ENCODE results near the gene STOML2.

STOML2 gene

GRCh38 chr9:35107297-35108290, 4.7 kb upstream of the STOML2 start:
- no peak for DNase-seq

GRCh38 chr9:35106343-35106730, 3.4 kb upstream of the STOML2 start:
- no peak for DNase-seq

DNA sequence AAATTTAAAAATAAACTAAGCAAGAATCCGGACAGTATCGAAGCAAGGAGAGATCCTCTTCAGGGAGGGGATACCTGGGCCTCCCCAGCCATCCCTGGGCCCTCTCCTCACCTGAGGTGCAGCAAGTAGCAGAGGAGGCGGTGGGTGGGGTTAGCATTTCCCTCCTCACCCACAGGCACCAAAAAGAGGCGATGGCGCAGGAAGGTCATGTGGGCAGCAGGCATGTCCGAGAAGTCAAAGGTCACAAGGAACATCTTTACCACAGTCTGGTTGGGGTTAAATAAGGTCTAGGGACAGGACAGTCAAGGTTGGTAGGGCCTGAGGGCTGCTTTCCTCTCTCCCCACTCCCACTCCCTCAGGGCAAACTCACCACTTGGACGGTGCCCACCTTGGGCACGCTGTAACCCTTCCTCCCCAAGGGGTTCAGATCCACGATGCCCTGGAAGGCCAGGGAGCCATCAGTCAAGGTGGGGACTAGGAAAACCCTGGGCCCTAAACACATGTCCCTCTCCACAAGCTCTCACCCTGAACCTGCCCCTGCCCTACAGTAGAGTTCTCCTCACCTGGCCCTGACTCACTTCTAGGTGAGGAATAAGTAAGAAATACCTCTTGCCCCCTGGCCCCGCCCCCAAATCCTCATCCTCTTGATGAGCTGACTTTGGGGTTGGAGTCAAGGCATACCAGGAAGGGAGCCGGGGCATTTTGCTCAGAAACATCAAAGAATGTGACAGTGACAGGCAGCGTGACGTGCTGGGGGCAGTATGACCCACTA, 2.8 kb upstream of the STOML2 start:
- no peak for DNase-seq

DNA sequence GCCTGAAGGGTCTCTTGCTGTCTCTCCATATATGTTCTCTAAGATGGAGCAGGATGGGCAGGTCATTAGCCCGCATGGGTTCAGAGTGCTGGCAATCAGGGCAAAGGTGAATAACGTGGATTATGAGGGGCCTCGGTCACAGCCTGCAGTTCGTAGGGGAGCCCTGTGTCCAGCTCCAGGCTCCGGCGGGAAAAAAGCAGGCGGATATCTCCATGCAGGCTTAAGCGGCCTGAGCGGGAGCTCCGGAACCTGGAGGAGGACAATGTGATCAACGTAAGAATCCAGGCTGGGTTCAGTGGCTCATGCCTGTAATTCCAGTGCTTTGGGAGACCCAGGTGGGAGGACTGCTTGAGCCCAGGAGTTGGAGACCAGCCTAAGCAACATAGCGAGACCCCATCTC, 2.2 kb upstream of the STOML2 start:
- DNase-seq = no peak

DNA sequence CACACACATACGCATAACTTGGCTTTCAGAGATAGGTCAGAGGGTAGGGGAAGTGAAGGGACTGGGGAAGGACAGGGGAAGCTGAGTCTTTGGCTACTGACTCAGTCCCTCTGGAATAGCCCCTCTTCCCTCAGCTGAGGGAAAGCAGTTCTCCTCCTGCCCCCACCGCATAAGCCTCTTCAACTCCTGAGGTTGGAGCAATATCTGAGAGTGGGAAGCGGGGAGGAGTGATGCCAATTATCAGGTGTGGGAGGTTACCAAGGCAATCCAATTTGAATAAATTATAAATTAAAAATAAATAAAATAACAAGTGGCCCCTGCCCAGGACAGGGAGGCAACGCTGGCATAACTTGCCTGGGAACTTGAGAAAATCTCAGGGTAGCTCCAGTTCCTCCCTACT, 1.7 kb upstream of the STOML2 start:
- no peak for DNase-seq

DNA sequence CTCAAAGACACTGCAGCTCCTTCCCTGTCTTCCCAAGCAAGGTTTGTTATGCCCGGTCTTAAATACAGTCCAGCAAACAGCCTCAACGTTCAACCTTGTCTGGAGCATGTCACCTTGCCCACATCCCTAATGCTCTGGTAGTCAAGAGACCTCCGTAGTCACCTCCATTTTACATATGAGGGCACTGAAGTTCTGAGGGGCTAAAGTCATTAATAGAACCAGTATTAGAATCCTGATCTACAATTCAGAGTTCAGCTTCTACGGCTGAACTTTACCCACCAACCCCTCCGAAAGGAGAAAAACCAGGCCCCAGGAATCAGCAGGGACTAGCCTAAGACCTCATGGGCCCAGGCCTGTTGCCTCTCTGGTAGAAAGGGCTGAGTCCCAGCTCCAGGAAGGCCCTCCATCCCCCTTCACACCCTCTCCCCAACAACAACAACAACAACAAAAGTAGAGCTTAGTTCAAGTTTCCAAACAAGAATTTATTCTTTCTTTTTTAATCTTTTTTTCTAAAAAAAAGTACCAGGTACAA, 795 bp upstream of the STOML2 start:
- no peak for DNase-seq

GRCh38 chr9:35102465-35102768, 514 bp downstream of the STOML2 start:
- DNase-seq = no peak

DNA sequence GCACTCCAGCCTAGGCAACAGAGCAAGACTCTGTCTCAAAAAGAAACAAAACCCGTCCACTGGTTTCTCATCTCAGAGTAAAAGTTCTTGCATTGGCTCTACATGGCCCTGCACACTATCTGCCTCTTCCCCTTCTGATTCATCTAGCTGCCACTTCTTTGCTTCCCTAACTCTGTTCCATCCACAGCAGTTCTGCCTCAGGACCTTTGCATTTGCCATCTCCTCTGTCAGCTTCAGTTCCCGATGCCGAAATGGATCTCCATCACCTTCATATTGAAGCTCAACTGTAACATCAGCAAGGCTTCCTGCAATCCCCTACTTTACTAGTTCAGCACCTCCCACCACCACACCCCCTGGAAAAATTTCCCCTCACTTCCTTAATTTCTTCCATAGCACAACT, 5.4 kb downstream of the STOML2 start:
- DNase-seq = no peak

- DNase-seq = peak; percentile 65
These were observed 6.7 kb downstream of the STOML2 start, which contains the start of gene PIGO for GRCh38 chr9:35096035-35096849. PIGO (minus strand) TSS chr9:35096591; CDS start chr9:35095565, 1,026 bp downstream.

DNA sequence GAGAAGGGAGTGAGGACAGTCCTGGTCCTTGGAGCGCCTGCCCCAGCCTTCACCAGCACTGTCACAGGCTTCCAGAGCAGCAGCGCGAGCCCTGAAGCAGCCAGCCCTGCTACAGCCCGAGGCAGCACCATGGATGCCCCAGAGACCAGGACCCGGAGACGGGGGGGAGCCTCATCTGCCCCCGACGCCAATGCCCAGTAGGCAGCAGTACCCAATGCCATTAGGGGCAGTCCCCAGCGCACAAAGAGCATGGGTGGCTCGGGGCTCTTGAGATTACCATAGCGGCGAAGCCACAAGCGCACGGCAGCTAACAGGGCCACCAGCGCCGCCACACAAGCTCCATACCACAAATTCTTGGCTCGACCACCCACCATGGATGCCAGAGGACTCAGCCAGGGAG, 11.4 kb downstream of the STOML2 start:
- no peak for DNase-seq

DNA sequence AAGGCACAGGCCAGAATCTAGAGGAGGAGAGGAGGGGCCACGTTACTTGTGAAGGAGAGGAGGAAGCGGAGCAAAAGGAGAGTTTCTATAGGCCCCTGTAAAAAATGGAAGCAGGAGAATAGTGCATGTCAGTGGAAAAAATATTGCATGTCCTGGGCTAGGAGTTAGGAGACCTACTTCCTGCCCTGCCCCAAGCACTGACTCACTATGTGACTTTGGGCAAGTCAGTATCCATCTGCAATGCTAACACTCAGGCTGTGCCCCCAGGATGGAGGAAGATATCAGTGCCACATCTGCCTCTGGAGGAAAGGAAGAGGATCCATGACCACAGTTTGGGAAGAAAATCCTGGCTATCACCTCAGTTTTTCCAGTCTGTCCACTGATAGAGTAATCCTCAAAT, 13.5 kb downstream of the STOML2 start:
- no peak for DNase-seq

GRCh38 chr9:35085078-35085477, 17.9 kb downstream of the STOML2 start:
- DNase-seq = no peak

DNA sequence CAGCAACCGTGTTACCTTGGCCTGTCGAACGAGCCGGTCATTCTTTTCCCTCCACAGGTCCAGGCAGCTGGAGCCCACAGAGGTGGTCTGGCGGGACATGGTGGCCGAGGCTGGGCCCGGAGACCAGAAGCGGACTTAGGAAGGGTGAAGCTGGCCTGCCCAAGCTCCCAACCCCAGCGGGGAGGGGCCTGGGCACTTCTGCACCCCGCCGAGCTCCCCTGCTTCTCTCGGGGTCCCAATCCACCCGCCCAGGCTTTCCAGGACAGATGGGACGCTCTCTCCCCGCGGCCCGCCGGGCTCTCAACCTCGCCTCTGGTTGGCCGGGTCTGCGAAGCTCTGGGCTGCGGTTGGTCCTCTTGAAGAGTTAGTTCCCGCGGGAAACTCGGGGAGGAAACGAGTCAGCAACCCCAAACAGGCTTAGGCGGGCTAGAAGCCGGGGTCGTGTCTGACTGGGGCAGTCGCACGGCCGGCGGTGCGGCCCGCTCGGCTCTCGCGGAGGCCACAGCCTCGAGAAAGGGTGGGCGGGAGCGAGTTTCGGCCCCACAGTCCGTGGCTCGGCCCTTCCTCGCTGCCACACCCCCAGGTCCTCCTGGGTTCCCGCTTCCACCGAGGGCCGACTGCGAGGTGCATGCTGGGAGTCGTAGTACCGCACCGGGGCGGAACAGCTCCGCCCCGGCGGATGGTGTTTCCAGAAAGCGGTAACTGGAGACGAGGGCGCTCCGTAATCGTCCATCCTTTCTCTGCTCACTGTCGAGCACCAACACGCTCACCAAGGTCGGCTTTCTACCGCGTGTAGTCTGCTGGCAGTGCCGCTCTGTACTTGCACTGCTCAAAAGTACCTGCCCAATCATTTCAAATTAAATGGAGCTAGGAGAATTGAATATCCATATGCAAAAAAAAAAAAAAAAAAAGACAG, 23.2 kb downstream of the STOML2 start, which contains the start of gene FANCG:
Gene FANCG, minus strand, starts transcription at position 517 of the 916 bp plus-strand sequence. Its CDS starts 418 bp downstream, at position 99.
- DNase-seq = peak; percentile 85

DNA sequence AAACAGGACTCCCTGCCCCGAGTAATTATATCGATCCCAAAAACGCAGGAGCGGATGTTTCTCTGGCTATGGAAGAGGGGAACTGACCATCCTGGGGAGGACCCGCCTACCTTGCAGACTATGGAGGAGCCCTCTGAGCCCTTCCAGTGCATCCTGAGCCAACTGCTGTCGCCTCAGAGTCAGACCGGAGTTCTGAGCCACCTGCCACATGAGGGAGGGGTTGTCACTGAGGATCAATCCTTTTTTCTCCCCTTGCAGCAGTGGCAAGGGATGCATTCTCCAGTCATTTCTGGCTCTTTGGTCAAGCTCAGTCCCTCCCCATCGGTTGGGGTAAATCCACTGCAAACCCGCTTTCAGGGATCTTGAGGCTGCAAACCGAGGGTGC, 23.9 kb downstream of the STOML2 start:
- no peak for DNase-seq

- no peak for DNase-seq
These were observed 24.9 kb downstream of the STOML2 start for GRCh38 chr9:35078066-35078465.

DNA sequence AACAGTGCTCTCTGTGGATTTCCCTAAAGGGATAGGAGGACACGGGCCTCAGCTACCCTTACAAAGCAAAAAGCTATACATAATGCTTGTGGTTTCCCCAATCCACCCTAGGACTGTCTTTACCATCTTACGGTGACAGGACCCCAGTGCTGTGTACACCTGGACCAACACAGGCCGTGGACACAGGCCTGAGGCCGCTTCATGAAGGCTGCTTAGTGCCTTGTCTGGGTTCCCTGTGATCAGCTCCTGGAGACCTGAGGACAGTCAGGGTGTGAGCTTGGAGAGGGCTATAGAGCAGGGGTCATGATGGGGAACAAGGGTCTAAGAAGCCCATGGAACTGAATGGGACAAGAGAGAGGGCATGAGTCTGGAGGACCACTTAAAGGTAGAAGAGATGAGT, 26.1 kb downstream of the STOML2 start:
- DNase-seq = no peak

- no peak for DNase-seq
These were observed 27.6 kb downstream of the STOML2 start for GRCh38 chr9:35075358-35075757.

DNA sequence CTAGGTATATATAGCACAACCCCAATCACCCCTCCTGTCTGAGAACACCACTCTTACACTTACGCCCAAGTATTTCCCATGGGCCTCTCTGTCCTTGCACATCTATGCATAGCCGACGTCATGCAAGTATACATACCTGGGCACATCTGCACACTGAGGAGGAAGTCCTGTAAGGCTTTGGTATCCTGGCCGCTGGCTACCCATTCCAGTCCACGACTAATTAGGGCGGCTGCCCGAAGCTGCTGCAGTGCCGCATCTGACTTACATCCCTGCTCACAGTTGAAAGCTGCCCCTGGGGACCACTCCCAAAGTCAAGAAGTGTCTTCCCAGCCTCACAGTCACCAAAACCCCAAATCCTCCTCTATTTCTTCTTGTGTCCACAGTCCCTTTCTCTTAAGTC, 28.1 kb downstream of the STOML2 start:
- DNase-seq = no peak

DNA sequence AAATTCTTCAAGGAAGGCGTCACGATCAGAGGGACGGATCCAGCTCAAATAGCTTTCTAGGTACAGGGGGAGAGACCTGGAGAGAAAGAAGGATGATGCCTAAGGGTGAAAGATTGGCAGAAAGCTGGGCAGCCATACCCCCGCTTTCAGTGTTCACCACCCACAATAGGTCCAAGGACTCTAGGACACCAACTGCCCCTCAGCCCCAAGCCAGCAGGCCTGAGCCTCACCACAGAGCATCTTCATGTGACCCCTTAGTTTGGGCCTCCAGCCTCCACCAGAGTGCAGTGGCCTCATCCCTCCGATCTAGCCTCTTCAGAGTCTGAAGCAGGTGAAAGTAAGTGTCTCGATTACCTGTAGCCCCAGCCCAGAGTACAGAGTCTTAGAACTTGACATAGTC, 28.8 kb downstream of the STOML2 start:
- DNase-seq = no peak

DNA sequence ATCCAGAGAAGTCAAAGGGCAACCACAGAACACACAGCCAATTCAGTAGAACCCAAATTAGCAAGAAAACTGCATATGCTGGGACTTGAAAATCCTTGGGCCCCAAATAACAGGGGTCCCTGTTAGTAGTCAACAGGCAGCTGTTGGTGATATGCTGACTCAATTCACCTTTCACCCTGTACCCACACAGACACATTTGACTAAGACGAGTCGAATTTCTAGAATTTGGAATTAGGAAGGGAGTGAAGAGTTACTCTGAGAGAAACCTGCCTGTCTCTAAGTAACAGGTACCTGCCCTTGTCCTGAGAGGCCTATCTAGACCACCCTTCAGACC, 29.7 kb downstream of the STOML2 start:
- no peak for DNase-seq

DNA sequence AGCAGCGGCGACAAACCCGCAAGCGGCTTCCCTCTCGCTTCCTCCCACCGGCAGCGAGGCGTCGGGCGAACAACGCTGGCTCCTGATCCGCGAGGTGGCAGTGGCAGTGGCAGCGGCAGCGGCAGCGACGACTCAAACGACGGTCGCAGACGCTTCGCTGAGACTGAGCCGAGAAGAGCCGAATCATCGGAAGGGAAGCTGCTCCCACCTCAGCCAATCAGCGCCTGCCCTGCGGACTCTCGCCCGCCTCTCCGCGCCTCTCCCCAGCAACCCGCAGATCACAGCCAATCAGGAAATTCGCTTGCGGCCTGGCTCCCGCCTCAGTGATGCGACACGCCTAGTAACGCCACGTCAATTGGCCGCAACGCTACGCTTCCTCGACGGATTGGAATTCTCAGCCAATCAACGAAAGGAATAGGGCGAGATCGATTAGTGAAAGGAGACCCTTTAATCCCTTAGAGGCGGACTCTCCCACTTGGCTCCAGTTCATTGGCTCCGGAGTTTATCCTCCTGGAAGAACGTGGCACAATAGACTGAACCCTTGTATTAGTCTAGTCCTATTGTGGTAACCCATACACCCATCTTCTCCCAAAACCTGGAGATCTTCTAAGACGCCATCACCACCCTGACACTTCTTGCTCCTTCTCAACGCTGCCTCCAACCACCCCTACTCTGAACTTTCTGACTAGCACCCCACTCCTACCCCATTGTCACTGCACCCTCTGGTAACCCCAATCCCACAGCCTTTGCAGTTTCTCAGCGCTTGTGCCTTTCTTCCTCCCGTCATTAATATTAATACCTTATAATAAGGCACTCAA, 30.3 kb downstream of the STOML2 start, which contains the start of gene VCP:
Gene VCP, minus strand, starts transcription at position 165 of the 818 bp plus-strand sequence. CDS start 272 bp downstream, outside the sequence.
- peak; percentile 96 for DNase-seq
